Nephron (organoid): ENCODE results near the gene RRP9.

Experiments
- H3K27ac Mint-ChIP-seq, 3 experiments: 2 replicates each; pipeline ENCODE4 v1.8.0; 2020; ENCODE audit warnings: mixed read lengths in 3 of 3, mild to moderate bottlenecking in 2 of 3, moderate library complexity in 1 of 3
- H3K27me3 Mint-ChIP-seq: 2 replicates; pipeline ENCODE4 v1.8.0; 2021; ENCODE audit warnings: low read depth, mild to moderate bottlenecking, moderate library complexity, mixed read lengths
- H3K36me3 Mint-ChIP-seq: 2 replicates; pipeline ENCODE4 v1.8.0; 2020; ENCODE audit warnings: low read depth, mixed read lengths
- H3K4me1 Mint-ChIP-seq: 2 replicates; pipeline ENCODE4 v1.8.0; 2020; ENCODE audit warnings: mixed read lengths
- H3K4me3 Mint-ChIP-seq, 3 experiments: 2 replicates each; pipeline ENCODE4 v1.8.0; 2020; ENCODE audit warnings: mild to moderate bottlenecking in 3 of 3, mixed read lengths in 3 of 3, moderate library complexity in 2 of 3
- H3K9me3 Mint-ChIP-seq: 2 replicates; pipeline ENCODE4 v1.8.0; 2020; ENCODE audit warnings: mixed read lengths
- CTCF ChIP-seq, 3 experiments: fragments of 200-600 bp; sonication (generic); IDR thresholded peaks; one replicate each; pipeline ENCODE4 v1.5.0; 2021; ENCODE audit warnings: antibody characterized with exemption in 3 of 3; ENCODE audit not compliant: unreplicated experiment in 3 of 3

The RRP9 gene

GRCh38 chr3:51955175-51955892 is 13.6 kb upstream of the RRP9 start, which contains the start of gene GPR62:
GPR62 (plus strand) TSS chr3:51955381; CDS start chr3:51955653, 272 bp downstream.
- TF ChIP-seq CTCF (IDR thresholded peaks at IDR 0.05; ENCODE audit: unreplicated experiment in 3 of 3): no peak
- Mint-ChIP-seq H3K36me3 (peaks cover 7% of the 10 kb centered on the region), H3K27me3 (peaks cover 8% of the 10 kb centered on the region), H3K4me1 (peaks cover 12% of the 10 kb centered on the region), H3K9me3 (no peaks in the 10 kb centered on the region), H3K27ac (no peak within 1 kb of the TSS), H3K4me3 (peak within 1 kb of the TSS; percentile 24 to 54 (median 34))

- Mint-ChIP-seq H3K4me1 (peaks cover 12% of the 10 kb centered on the region), H3K27ac (no peak overlapping the region), H3K9me3 (no peaks in the 10 kb centered on the region), H3K4me3 (no peak overlapping the region), H3K36me3 (peaks cover 7% of the 10 kb centered on the region), H3K27me3 (peaks cover 8% of the 10 kb centered on the region)
- no peak for TF ChIP-seq CTCF (IDR thresholded peaks at IDR 0.05; ENCODE audit: unreplicated experiment in 3 of 3)
Observed at GRCh38 chr3:51954713-51955112, 13.0 kb upstream of the RRP9 start.

- H3K4me1 Mint-ChIP-seq: peaks cover 12% of the 10 kb centered on the region
- peak overlapping the region; percentile 24 to 54 (median 53) for H3K4me3 Mint-ChIP-seq
- H3K9me3 Mint-ChIP-seq: no peaks in the 10 kb centered on the region
- no peak for TF ChIP-seq CTCF (IDR thresholded peaks at IDR 0.05; ENCODE audit: unreplicated experiment in 3 of 3)
- H3K36me3 Mint-ChIP-seq: peaks cover 7% of the 10 kb centered on the region
- peaks cover 8% of the 10 kb centered on the region for H3K27me3 Mint-ChIP-seq
- H3K27ac Mint-ChIP-seq: no peak overlapping the region
Observed at GRCh38 chr3:51954105-51954504, 12.4 kb upstream of the RRP9 start.

GRCh38 chr3:51953445-51953844 is 11.7 kb upstream of the RRP9 start:
- H3K9me3 Mint-ChIP-seq: no peaks in the 10 kb centered on the region
- peaks cover 12% of the 10 kb centered on the region for H3K4me1 Mint-ChIP-seq
- peak overlapping the region in 1 of 3 experiments; percentile 2 for H3K27ac Mint-ChIP-seq
- H3K27me3 Mint-ChIP-seq: peaks cover 8% of the 10 kb centered on the region
- H3K4me3 Mint-ChIP-seq: peak overlapping the region in 2 of 3 experiments; percentile 8 to 53
- no peak for TF ChIP-seq CTCF (IDR thresholded peaks at IDR 0.05; ENCODE audit: unreplicated experiment in 3 of 3)
- peaks cover 4% of the 10 kb centered on the region for H3K36me3 Mint-ChIP-seq

- peaks cover 12% of the 10 kb centered on the region for H3K4me1 Mint-ChIP-seq
- H3K36me3 Mint-ChIP-seq: no peaks in the 10 kb centered on the region
- no peaks in the 10 kb centered on the region for H3K9me3 Mint-ChIP-seq
- no peak overlapping the region for H3K27ac Mint-ChIP-seq
- TF ChIP-seq CTCF (IDR thresholded peaks at IDR 0.05; ENCODE audit: unreplicated experiment in 3 of 3): no peak
- no peak overlapping the region for H3K4me3 Mint-ChIP-seq
- H3K27me3 Mint-ChIP-seq: peaks cover 8% of the 10 kb centered on the region
Observed at GRCh38 chr3:51950899-51951298, 9.2 kb upstream of the RRP9 start.

- no peak overlapping the region for H3K4me3 Mint-ChIP-seq
- H3K36me3 Mint-ChIP-seq: no peaks in the 10 kb centered on the region
- no peak for TF ChIP-seq CTCF (IDR thresholded peaks at IDR 0.05; ENCODE audit: unreplicated experiment in 3 of 3)
- H3K9me3 Mint-ChIP-seq: no peaks in the 10 kb centered on the region
- H3K27ac Mint-ChIP-seq: no peak overlapping the region
- H3K27me3 Mint-ChIP-seq: peaks cover 8% of the 10 kb centered on the region
- H3K4me1 Mint-ChIP-seq: peaks cover 12% of the 10 kb centered on the region
Observed at GRCh38 chr3:51949121-51949520, 7.4 kb upstream of the RRP9 start.
